ENCODE measurements around the gene DTYMK.

The DTYMK gene

GRCh38 chr2:241657786-241658254 is 28.8 kb downstream of the DTYMK start:
- Mint-ChIP-seq H3K36me3 (ENCODE audit: low read depth) (peaks cover 97% of the 10 kb centered on the region), H3K27ac (peak overlapping the region; percentile 0), H3K9me3 (no peaks in the 10 kb centered on the region), H3K27me3 (no peaks in the 10 kb centered on the region), H3K4me3 (no peak overlapping the region), H3K4me1 (ENCODE audit: low read depth) (peaks cover 6% of the 10 kb centered on the region)
- intact Hi-C loops (cut with micrococcal nuclease), result no loop called here

GRCh38 chr2:241656190-241656741 is 30.3 kb downstream of the DTYMK start:
- H3K27me3 Mint-ChIP-seq, result no peaks in the 10 kb centered on the region

DNA sequence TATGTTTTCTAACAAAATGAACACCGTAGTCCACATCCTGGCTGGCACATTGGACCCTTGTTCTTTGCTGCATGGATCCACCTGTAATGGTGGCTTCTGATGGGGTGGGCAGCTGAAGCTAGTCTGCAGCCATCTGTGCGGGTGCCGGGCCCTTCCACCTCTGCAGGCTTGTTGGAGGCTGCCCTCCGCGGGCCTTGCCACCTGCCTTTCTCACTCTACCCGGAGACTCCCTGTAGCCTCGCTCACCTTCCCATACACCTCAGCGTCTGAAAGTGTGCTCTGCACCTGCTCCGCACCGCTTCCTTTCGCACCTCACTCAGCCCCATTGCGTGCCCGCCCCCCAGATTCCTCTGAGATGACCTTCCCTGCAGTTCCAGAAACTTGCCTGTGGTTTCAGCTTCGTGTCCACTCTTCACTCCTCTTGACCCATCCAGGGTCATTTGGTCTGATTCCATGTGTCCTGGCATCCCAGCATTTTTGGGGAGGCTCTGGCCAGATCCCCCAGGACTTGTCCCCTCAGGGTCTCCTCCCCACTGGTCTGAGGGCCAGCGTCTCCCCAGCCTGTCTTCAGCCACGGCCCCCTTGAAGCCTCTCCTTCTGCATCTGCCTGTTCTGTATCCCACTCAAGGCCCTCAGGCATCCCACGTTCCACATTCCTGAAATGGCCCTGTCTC is 31.0 kb downstream of the DTYMK start:
- Mint-ChIP-seq H3K4me3 (no peak overlapping the region), H3K9me3 (no peaks in the 10 kb centered on the region), H3K36me3 (ENCODE audit: low read depth) (peaks cover 100% of the 10 kb centered on the region), H3K27me3 (no peaks in the 10 kb centered on the region), H3K4me1 (ENCODE audit: low read depth) (peaks cover 6% of the 10 kb centered on the region), H3K27ac (no peak overlapping the region)
- intact Hi-C loops (cut with micrococcal nuclease), result no loop called here

More at GRCh38 chr2:241656190-241656741, 30.3 kb downstream of the DTYMK start:
- no peak overlapping the region for H3K4me3 Mint-ChIP-seq
- intact Hi-C loops (cut with micrococcal nuclease), result no loop called here
- H3K27ac Mint-ChIP-seq, result no peak overlapping the region
- peaks cover 6% of the 10 kb centered on the region for H3K4me1 Mint-ChIP-seq (ENCODE audit: low read depth)
- H3K36me3 Mint-ChIP-seq (ENCODE audit: low read depth), result peaks cover 100% of the 10 kb centered on the region
- H3K9me3 Mint-ChIP-seq, result no peaks in the 10 kb centered on the region

GRCh38 chr2:241654551-241654950 is 32.1 kb downstream of the DTYMK start:
- Mint-ChIP-seq H3K4me3 (no peak overlapping the region), H3K9me3 (no peaks in the 10 kb centered on the region), H3K27ac (no peak overlapping the region), H3K36me3 (ENCODE audit: low read depth) (peaks cover 96% of the 10 kb centered on the region), H3K4me1 (ENCODE audit: low read depth) (peaks cover 6% of the 10 kb centered on the region), H3K27me3 (no peaks in the 10 kb centered on the region)
- intact Hi-C loops (cut with micrococcal nuclease), result no loop called here

DNA sequence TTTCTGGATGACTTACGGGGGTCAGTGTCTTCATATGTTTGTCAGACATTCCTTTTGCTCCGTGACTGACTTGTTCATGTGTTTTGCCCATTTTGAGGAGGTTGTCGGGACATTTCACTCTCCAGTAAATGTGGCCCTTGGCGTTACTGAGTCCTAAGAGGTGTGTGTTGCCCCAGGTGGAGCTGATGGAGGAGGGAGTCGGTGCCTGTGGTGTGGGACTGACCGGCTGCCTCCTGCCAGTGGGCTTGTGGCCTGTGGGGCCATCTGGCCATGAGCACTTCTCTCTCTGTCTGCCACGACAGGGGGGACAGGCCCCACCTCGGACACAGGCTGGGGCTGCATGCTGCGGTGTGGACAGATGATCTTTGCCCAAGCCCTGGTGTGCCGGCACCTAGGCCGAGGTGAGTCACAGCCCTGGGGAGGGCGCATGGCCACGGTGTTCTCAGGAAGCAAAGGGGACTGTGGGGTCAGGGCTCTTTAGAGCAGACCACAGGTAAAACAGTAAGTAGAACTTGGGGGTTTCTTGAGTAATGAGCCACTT is 33.3 kb downstream of the DTYMK start:
- Mint-ChIP-seq H3K27me3 (no peaks in the 10 kb centered on the region), H3K27ac (no peak overlapping the region), H3K4me1 (ENCODE audit: low read depth) (peaks cover 6% of the 10 kb centered on the region), H3K4me3 (no peak overlapping the region), H3K9me3 (no peaks in the 10 kb centered on the region), H3K36me3 (ENCODE audit: low read depth) (peaks cover 84% of the 10 kb centered on the region)
- intact Hi-C loops (cut with micrococcal nuclease), result no loop called here

DNA sequence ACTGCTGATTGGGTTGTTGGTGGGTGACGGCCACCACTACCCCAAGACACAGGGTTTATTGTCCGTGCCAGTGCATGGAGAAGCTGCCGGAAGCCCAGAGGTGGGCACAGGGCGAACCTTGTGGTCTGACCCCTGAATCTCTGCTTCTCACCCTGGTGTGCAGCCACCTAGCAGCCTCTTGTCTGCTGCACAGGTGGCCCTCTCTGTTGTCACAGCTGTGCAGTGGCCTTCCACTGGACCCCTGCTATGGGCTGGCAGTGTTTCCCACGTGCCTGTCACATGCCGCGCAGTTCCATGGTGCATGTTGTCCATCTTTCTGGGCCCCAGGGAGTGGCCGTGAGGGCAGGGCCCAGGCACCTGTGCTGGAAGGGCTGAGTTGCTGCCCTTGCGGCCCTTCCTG is 33.9 kb downstream of the DTYMK start:
- Mint-ChIP-seq H3K36me3 (ENCODE audit: low read depth) (peaks cover 78% of the 10 kb centered on the region), H3K4me3 (no peak overlapping the region), H3K27ac (no peak overlapping the region), H3K9me3 (no peaks in the 10 kb centered on the region), H3K27me3 (no peaks in the 10 kb centered on the region), H3K4me1 (ENCODE audit: low read depth) (peaks cover 3% of the 10 kb centered on the region)
- intact Hi-C loops (cut with micrococcal nuclease), result no loop called here

GRCh38 chr2:241652142-241652541 is 34.5 kb downstream of the DTYMK start:
- Mint-ChIP-seq H3K9me3 (no peaks in the 10 kb centered on the region), H3K4me1 (ENCODE audit: low read depth) (no peaks in the 10 kb centered on the region), H3K4me3 (no peak overlapping the region), H3K27me3 (no peaks in the 10 kb centered on the region), H3K36me3 (ENCODE audit: low read depth) (peaks cover 72% of the 10 kb centered on the region), H3K27ac (no peak overlapping the region)
- intact Hi-C loops (cut with micrococcal nuclease), result no loop called here

DNA sequence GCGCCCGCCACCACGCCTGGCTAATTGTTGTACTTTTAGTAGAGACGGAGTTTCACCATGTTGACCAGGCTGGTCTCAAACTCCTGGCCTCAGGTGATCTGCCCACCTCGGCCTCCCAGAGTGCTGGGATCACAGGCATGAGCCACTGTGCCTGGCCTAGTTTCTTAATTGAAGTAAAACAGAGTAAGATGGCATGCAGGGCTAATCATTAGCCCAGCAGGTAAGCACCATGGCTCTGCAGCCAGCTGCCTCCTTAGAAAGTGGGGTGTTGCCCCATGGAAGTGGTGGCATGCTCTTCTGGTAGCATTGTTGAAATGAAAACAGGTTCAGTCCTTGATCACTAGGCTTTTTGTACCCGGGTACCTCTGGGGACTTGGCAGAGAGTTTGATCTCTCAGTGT is 36.7 kb downstream of the DTYMK start:
- no peaks in the 10 kb centered on the region for H3K9me3 Mint-ChIP-seq
- intact Hi-C loops (cut with micrococcal nuclease), result no loop called here
- no peak overlapping the region for H3K4me3 Mint-ChIP-seq
- no peaks in the 10 kb centered on the region for H3K4me1 Mint-ChIP-seq (ENCODE audit: low read depth)
- H3K27ac Mint-ChIP-seq, result no peak overlapping the region
- H3K36me3 Mint-ChIP-seq (ENCODE audit: low read depth), result peaks cover 69% of the 10 kb centered on the region
- H3K27me3 Mint-ChIP-seq, result no peaks in the 10 kb centered on the region

GRCh38 chr2:241649404-241649803 is 37.2 kb downstream of the DTYMK start:
- intact Hi-C loops (cut with micrococcal nuclease), result no loop called here
- peaks cover 69% of the 10 kb centered on the region for H3K36me3 Mint-ChIP-seq (ENCODE audit: low read depth)
- H3K27ac Mint-ChIP-seq, result no peak overlapping the region

DNA sequence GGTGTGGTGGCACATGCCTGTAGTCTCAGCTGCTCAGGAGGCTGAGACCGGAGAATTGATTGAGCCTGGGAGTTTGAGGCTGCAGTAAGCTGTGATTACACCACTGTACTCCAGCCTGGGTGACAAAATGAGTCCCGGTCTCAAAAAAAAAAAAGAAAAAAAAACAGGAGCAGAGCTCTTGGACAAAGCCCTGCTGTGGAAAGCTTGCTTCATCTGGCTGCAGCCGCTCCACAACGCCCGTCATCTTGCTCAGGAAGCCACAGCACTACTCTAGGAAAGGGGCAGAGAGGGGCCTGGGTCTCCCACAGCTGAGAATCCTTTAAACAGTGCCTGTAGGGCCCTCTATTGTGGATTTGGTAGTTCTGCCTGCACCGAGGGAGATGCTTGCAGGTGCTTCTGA is 38.2 kb downstream of the DTYMK start:
- H3K4me1 Mint-ChIP-seq (ENCODE audit: low read depth), result no peaks in the 10 kb centered on the region
- H3K27ac Mint-ChIP-seq, result no peak overlapping the region
- intact Hi-C loops (cut with micrococcal nuclease), result no loop called here
- H3K36me3 Mint-ChIP-seq (ENCODE audit: low read depth), result peaks cover 68% of the 10 kb centered on the region
- no peak overlapping the region for H3K4me3 Mint-ChIP-seq
- H3K27me3 Mint-ChIP-seq, result no peaks in the 10 kb centered on the region
- H3K9me3 Mint-ChIP-seq, result no peaks in the 10 kb centered on the region

More at GRCh38 chr2:241649404-241649803, 37.2 kb downstream of the DTYMK start:
- no peak overlapping the region for H3K4me3 Mint-ChIP-seq
- no peaks in the 10 kb centered on the region for H3K27me3 Mint-ChIP-seq
- no peaks in the 10 kb centered on the region for H3K9me3 Mint-ChIP-seq
- H3K4me1 Mint-ChIP-seq (ENCODE audit: low read depth), result no peaks in the 10 kb centered on the region

DNA sequence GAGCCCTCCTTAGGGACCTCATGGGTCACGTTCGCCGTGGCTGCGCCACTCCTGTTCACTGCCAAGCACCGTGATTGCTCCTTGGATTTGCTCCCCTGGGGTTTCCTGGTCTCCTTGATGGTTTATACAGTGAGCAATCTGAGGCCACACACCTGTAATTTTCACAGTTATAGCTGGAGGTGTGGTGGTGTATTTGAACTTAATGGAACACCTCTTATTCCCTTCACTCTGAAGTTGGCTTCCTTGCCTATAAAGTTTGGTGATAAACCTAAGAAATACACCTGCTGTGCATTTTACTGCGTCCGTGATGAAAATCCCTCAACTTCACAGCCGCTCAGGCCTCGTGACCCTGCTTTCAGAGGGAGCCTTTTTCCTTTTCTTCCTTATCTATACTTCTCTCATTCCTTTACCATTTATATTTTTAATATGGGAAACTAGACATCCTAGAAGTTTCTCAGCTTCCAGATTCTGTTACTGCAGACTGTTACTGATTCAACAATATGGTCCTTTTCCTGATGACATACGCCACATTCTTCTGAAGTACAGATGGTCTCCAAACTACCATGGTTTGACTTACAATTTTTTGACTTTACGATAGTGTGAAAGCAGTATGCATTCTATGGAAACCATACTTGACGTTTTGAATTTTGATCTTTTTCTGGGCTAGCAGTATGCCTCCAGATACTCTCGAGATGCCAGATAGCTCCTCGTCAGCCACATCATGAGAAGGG is 40.5 kb downstream of the DTYMK start:
- intact Hi-C loops (cut with micrococcal nuclease), result no loop called here
- no peaks in the 10 kb centered on the region for H3K9me3 Mint-ChIP-seq
- H3K4me1 Mint-ChIP-seq (ENCODE audit: low read depth), result peaks cover 14% of the 10 kb centered on the region
- H3K27me3 Mint-ChIP-seq, result no peaks in the 10 kb centered on the region
- no peak overlapping the region for H3K27ac Mint-ChIP-seq
- H3K36me3 Mint-ChIP-seq (ENCODE audit: low read depth), result peaks cover 58% of the 10 kb centered on the region
- H3K4me3 Mint-ChIP-seq, result no peak overlapping the region

DNA sequence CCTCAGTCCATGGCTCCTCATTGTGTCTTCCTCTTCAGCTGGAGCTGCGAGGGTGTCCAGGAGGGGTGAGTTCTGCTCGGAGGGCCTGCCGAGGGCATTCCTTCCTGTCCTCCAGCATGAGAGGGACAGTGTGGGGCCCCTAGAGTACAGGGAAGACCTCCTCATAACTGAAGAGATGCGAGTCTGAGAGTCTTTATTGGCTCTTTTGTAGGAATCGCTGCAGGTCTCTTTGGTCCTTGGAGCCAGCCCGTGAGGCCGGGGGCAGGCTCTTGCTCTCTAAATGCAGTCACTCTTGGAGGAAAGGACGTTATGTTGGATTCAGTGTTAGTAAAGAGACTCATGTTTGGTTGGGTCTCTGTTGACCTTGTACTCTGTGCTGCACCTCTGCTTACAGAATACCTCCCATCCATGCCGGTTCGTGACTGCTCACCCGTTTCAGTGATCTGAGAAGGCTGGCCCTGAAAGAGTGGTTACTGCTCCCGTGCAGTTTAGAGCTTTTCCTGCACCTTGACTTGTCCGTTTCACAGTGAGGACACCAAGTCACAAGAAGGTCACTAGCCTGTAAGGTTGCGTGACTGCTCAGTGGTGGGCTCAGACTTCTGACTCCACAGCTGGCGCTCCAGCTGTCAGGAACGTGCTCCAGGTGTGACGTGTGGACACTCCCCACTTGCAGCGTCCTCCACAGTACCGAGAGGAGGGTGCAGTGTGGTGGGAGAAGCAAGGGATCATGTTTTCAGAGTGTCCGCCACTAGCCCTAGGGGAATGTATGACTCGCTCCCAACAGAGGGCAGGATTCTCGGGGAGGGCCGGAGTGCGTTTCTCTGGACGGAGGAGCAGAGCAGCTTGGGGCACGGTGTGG is 41.3 kb downstream of the DTYMK start:
- no peaks in the 10 kb centered on the region for H3K9me3 Mint-ChIP-seq
- no peak overlapping the region for H3K27ac Mint-ChIP-seq
- peaks cover 22% of the 10 kb centered on the region for H3K4me1 Mint-ChIP-seq (ENCODE audit: low read depth)
- peaks cover 58% of the 10 kb centered on the region for H3K36me3 Mint-ChIP-seq (ENCODE audit: low read depth)
- H3K4me3 Mint-ChIP-seq, result no peak overlapping the region
- no peaks in the 10 kb centered on the region for H3K27me3 Mint-ChIP-seq
- intact Hi-C loops (cut with micrococcal nuclease), result no loop called here

DNA sequence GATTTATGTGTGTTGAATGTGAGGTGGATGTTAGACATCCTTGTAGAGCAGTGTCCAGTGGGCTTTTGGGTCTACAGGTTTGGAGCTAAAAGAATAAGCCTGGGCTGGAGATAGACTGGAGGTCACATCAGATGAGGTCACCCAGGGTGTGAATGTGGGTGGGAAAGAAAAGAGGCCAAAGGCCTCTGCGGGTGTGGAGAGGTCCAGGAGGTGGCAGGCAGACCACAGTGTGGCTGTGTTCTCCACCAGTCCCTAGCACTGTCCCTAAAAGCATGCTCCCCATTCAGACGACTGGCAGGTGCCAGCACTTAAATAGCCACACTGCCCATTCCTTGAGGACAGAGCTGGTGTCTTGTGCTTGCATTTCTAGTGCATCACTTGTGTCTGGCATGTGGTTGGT is 45.0 kb downstream of the DTYMK start:
- peaks cover 46% of the 10 kb centered on the region for H3K4me1 Mint-ChIP-seq (ENCODE audit: low read depth)
- intact Hi-C loops (cut with micrococcal nuclease), result no loop called here
- H3K9me3 Mint-ChIP-seq, result no peaks in the 10 kb centered on the region
- peak overlapping the region; percentile 13 for H3K27ac Mint-ChIP-seq
- no peak overlapping the region for H3K4me3 Mint-ChIP-seq
- H3K36me3 Mint-ChIP-seq (ENCODE audit: low read depth), result peaks cover 74% of the 10 kb centered on the region
- no peaks in the 10 kb centered on the region for H3K27me3 Mint-ChIP-seq

Measured in dendritic cell treated with granulocyte-macrophage colony-stimulating factor and Interleukin-4, amounts not matched to agents 40 ng/mL and 50 ng/mL, for 4 days (primary cell).